ENCODE data around the gene RNF215. TPM values are rescaled to one million over a fixed set of nuclear protein-coding genes. Genes with fewer than 3 reads are reported as not detected.
"Not testable (repeated sequence)": the region's sequence is repeated elsewhere in the genome, so short reads cannot be mapped to it uniquely, and the experiment has no call there.

Gene RNF215
- total RNA-seq, 2 donors from 2014 or later, result 10.7 to 18.4 TPM

DNA sequence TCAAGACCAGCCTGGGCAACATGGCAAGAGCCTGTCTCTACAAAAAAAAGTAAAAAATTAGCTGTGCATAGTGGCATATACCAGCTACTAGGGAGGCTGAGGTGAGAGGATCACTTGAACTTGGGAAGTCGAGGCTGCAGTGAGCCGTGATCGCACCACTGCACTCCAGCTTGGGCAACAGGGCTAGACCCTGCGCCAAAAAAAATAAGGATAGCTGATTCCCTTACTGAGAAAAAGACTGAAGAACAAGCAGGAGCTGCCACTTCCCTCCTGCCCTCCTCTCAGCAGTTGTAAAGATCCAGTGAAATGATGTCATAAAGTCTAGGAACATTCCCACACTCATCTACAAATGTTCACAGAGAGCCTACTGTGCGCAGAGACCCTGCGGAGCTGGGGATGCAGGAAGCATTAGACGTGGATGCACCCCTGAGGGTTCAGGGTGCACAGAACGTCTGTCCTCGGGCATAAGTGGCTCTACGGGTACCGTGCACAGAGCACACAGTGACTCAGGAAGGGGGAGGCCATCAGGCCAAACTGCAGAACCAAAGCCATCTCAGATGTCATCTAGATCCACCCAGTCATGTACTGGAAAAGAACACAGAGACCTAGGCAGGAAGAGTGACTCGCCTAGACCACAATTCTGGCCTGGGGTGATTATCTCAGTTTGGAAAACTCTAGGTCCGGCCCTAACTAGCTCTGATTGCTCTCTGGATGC is 21.3 kb upstream of the RNF215 start:
- peak; percentile 85 for ATAC-seq (replicated peaks)
- Mint-ChIP-seq H3K27ac (no peak overlapping the region), H3K9me3 (no peaks in the 10 kb centered on the region), H3K4me1 (peaks cover 5% of the 10 kb centered on the region), H3K4me3 (no peak overlapping the region), H3K27me3 (no peaks in the 10 kb centered on the region), H3K36me3 (ENCODE audit: low read depth) (peaks cover 78% of the 10 kb centered on the region)

DNA sequence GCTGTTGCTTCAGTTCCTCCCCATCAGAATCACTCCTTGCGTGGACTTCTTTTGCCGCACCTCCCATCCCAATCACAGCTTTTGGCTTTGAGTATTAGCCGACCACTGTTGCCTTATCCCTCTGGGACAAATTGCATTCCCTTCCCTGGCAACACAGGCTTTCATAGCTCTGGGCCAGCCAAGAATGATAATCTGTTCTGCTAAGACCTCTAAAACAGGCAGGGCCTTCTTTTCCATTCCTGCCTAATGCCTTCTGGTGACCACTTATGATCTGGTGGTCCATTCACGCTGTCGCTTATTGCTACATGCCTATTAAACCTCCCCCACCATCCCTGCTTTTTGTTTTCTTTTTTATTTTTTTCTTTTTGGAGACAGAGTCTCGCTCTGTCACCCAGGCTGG is 19.2 kb upstream of the RNF215 start:
- H3K4me1 Mint-ChIP-seq, result no peaks in the 10 kb centered on the region
- H3K27me3 Mint-ChIP-seq, result no peaks in the 10 kb centered on the region
- no peak for ATAC-seq (replicated peaks)
- no peaks in the 10 kb centered on the region for H3K9me3 Mint-ChIP-seq
- H3K4me3 Mint-ChIP-seq, result no peak overlapping the region
- no peak overlapping the region for H3K27ac Mint-ChIP-seq
- H3K36me3 Mint-ChIP-seq (ENCODE audit: low read depth), result peaks cover 72% of the 10 kb centered on the region

DNA sequence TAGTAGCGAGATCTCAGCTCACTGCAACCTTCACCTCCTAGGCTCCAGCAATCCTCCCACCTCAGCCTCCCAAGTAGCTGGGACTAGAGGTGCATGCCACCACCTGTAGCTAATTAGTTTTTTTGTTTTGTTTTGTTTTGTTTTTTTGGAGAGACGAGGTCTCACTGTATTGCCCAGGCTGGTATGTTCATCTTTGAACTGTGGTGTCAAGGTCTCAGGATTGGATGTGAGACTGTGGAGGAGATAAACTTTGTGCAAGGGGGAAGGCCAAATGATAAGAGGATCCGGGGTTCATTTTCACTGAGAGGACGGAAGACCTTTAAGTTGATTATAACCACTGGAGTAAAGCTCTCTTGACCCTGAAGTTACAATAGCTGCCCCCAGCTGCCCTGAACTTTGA is 18.5 kb upstream of the RNF215 start:
- Mint-ChIP-seq H3K27me3 (no peaks in the 10 kb centered on the region), H3K27ac (no peak overlapping the region), H3K4me1 (no peaks in the 10 kb centered on the region), H3K36me3 (ENCODE audit: low read depth) (peaks cover 65% of the 10 kb centered on the region), H3K4me3 (no peak overlapping the region), H3K9me3 (no peaks in the 10 kb centered on the region)
- no peak for ATAC-seq (replicated peaks)

DNA sequence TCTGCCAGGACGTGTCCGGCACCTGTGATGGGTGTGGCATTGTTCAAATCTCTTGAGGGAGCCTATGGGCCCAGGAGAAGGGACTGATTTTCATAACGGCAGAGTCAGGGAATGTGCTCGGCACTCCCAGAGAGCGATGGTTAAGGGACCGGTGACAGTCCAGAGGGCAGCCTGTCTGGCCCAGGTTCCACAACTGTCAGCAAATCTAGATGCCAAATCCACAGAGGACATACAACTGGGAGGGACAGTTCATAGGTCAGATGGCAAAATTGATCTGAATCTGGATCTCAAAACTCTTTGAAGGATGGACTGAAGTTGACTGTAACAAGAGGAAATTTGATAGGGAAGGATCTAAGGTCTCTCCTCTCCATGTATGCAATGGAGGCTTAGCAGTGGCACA is 17.1 kb upstream of the RNF215 start:
- ATAC-seq (replicated peaks), result no peak
- H3K9me3 Mint-ChIP-seq, result no peaks in the 10 kb centered on the region
- no peak overlapping the region for H3K4me3 Mint-ChIP-seq
- H3K4me1 Mint-ChIP-seq, result no peaks in the 10 kb centered on the region
- H3K27me3 Mint-ChIP-seq, result no peaks in the 10 kb centered on the region
- peak overlapping the region; percentile 13 for H3K27ac Mint-ChIP-seq
- peaks cover 59% of the 10 kb centered on the region for H3K36me3 Mint-ChIP-seq (ENCODE audit: low read depth)

DNA sequence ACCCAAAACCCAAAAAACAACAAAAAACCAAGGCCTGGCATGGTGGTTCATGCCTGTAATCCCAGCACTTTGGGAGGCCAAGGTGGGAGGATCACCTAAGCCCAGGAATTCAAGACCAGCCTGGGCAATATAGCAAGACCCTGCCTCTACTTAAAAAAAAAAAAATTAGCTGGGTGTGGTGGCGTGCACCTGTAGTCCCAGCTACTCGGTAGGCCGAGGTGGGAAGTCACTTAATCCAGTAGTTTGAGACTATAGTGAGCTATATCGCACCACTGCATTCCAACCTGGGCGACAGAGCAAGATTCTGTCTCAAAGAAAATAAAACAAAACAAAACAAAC is 15.5 kb upstream of the RNF215 start:
- peaks cover 60% of the 10 kb centered on the region for H3K36me3 Mint-ChIP-seq (ENCODE audit: low read depth)
- peaks cover 13% of the 10 kb centered on the region for H3K4me1 Mint-ChIP-seq
- not testable (repeated sequence) for ATAC-seq (replicated peaks); H3K9me3 Mint-ChIP-seq; H3K27me3 Mint-ChIP-seq; H3K27ac Mint-ChIP-seq; H3K4me3 Mint-ChIP-seq

DNA sequence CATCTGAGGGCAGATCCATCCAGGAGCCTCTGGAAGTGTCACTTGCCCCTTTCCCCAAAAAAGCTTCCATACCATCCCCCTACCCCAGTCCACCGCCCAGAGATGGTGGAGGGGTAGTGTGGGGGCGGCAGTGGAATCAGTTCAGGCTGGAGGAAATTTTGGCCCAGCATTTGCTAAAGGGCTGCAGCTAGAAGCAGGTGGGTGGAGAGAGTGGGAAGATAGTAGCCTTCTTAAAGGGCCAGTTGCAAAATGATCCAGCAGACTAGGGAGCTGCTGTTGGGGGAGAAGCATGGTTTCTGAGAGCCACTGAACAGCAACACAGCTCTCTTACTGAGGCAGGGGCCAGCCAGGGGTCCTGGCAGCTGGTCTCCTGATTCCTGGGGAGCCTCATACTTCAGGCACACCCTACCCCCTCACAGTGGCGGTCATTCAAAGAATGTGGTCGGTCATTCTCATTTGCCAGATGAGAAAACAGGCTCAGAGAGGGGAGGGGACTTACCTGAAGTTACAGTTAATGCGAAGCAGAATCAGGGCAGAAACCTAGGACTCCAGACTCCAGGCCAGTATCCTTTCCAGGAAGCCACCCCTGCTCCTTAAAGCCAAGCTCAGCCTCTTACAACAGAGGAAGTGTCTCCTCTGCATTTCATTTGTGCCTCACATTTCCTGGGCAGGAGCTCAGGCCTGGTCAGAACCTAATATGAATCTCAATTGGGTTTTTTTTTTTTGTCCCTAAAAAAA is 15.0 kb upstream of the RNF215 start:
- peaks cover 60% of the 10 kb centered on the region for H3K36me3 Mint-ChIP-seq (ENCODE audit: low read depth)
- H3K27ac Mint-ChIP-seq, result peak overlapping the region; percentile 65

DNA sequence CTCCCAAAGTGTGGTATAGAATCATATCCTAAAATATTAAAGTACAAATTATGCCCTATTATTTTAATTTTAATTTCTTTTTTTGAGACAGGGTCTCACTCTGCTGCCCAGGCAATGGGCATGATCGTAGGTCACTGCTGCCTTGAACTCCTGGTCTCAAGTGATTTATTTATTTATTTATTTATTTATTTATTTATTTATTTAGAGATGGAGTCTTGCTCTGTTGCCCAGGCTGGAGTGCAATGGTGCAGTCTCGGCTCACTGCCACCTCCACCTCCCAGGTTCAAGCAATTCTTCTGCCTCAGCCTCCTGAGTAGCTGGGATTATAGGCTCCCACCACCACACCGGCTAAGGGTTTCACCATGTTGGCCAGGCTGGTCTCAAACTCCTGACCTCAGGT is 13.8 kb upstream of the RNF215 start:
- ATAC-seq (replicated peaks); H3K27ac Mint-ChIP-seq; H3K4me3 Mint-ChIP-seq; H3K27me3 Mint-ChIP-seq; H3K9me3 Mint-ChIP-seq: not testable (repeated sequence)
- Mint-ChIP-seq H3K4me1 (peaks cover 13% of the 10 kb centered on the region), H3K36me3 (ENCODE audit: low read depth) (peaks cover 54% of the 10 kb centered on the region)

More for the DNA sequence above, 15.0 kb upstream of the RNF215 start:
- Mint-ChIP-seq H3K9me3 (no peaks in the 10 kb centered on the region), H3K27me3 (no peaks in the 10 kb centered on the region), H3K4me3 (no peak overlapping the region), H3K4me1 (peaks cover 13% of the 10 kb centered on the region)
- ATAC-seq (replicated peaks), result no peak

DNA sequence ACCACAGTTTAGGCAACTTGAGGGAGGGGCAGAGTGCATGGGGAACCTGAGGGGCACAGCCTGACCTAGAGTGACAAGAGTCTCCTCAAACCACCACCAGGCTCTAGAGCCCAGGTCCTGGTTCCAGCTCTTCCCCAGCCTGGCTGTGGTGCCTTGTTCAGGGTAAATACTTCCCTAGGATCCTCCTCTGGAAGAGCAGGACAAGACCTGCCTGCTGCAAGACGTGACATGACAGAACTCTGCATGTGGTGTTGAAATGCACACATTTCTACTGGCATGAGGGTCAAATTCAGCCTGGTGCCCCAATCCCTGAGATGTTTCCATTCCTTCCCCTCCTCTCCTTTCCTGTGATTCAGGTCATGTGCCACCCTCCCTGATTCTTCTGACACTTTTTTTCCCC is 12.9 kb upstream of the RNF215 start:
- Mint-ChIP-seq H3K9me3 (no peaks in the 10 kb centered on the region), H3K4me1 (peaks cover 13% of the 10 kb centered on the region), H3K36me3 (ENCODE audit: low read depth) (peaks cover 46% of the 10 kb centered on the region), H3K27me3 (no peaks in the 10 kb centered on the region), H3K4me3 (no peak overlapping the region), H3K27ac (no peak overlapping the region)
- no peak for ATAC-seq (replicated peaks)

DNA sequence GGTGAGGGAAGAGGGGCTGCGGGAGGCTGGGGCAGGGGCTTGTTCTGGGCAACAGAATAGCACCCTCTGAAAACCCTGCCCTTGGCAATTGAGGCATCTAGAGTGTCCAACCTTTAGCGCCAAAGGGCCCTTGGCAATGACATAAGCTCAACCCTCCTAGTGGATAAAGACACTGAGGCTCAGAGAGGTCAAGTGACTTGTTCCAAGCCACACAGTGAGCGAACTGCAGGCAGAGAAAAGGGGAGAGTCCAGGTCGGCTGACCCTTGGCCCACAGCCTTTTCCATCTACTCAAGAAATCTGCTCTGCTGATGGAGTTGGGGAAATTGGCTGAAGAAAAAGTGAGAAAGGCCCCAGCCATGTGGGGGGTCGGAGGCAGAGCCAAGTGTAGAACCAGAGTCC is 12.5 kb upstream of the RNF215 start:
- no peak for ATAC-seq (replicated peaks)
- H3K36me3 Mint-ChIP-seq (ENCODE audit: low read depth), result peaks cover 46% of the 10 kb centered on the region

DNA sequence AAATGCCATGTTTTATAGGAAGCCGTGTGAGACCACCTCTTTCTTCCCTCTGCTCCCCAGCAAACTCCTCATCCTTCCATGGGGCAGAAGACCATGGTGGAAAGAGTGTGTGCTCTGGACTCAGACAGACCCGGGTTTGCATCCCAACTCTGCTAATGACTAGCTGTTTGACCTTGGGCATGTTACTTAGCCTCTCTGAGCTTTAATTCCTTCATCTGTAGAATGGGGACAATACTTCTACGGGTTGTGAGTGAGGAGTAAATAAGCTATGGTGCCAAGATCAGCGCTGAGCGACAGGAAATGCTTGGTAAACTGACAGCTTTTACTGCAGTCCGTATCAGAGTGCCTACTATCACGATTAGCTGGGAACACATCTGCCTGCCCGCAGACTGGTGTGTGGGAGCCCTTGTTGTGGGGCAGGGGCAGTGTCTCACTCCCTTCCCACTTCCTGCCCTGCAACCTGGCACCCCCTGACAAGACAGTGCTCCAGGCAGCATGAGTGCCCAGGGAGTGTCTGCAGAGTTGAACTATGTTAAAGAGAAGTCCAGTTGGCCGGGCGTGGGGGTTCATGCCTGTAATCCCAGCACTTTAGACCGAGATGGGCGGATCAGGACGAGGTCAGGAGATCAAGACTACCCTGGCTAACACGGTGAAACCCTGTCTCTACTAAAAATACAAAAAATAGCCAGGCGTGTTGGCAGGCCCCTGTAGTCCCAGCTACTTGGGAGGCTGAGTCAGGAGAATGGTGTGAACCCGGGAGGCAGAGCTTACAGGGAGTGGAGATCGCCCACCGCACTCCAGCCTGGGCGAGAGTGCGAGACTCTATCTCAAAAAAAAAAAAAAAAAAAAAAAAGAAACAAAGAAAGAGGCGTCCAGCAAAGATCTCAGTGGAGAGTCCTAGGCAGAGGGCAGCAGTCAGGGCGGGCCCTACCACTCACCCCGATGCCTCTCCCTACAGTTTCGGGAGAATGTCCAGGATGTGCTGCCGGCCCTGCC is 11.8 kb upstream of the RNF215 start:
- peaks cover 13% of the 10 kb centered on the region for H3K4me1 Mint-ChIP-seq
- H3K4me3 Mint-ChIP-seq, result peak overlapping the region; percentile 90
- H3K27me3 Mint-ChIP-seq, result no peaks in the 10 kb centered on the region
- H3K36me3 Mint-ChIP-seq (ENCODE audit: low read depth), result peaks cover 46% of the 10 kb centered on the region
- peak overlapping the region; percentile 76 for H3K27ac Mint-ChIP-seq
- H3K9me3 Mint-ChIP-seq, result no peaks in the 10 kb centered on the region
- no peak for ATAC-seq (replicated peaks)

More for the DNA sequence above, 12.5 kb upstream of the RNF215 start:
- Mint-ChIP-seq H3K4me3 (no peak overlapping the region), H3K9me3 (no peaks in the 10 kb centered on the region), H3K27ac (no peak overlapping the region), H3K4me1 (peaks cover 13% of the 10 kb centered on the region), H3K27me3 (no peaks in the 10 kb centered on the region)

DNA sequence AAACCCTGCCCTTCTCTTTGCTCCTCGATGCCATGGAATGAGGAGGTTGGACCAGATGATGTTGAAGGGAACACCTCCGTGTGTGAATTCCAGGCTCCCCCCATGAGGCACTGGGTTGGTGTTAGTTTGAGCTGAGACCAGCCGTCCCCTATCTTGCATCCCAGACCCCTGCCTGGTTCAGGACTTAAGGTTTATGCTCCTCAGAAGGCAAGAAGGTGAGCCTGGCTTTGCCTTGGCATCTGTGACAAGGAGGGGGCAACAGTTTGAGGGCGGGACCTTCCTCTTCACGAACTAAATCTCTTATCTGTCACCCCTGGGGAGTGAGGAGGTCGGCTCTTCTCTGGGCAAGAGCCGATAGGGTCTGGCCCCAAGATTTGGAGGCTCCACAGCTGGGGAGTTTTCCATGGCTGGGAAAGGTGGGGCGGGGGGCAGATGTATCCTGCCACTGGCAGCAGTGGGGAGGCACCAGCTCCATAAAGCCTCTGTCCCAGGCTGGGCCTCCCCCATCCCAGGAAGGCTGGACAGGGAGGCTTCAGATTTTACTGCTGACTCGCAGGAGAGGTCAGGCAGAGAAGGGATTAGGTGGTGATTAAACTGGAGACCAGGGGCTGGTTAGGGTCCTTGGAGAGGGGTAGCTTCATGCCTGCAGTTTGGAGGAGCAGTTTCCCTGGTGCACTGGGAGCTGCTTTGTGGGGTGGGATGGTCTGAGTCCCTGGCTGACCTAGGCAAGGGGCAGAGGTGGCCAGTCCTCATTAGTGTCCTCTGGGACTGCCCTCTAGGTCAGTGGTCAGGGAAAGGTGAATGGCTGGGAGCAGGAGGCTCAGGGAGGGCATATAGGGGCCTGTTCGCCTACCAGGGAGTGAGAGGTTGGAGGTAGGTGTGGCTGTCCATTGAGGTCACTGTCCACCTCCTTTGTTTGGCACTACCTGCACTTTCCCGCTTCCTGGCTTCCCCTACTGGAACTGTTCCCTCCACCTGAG is 10.7 kb upstream of the RNF215 start:
- Mint-ChIP-seq H3K27ac (peak overlapping the region; percentile 76), H3K9me3 (no peaks in the 10 kb centered on the region), H3K36me3 (ENCODE audit: low read depth) (peaks cover 42% of the 10 kb centered on the region), H3K27me3 (no peaks in the 10 kb centered on the region), H3K4me3 (peak overlapping the region; percentile 90), H3K4me1 (peaks cover 13% of the 10 kb centered on the region)
- ATAC-seq (replicated peaks), result no peak

DNA sequence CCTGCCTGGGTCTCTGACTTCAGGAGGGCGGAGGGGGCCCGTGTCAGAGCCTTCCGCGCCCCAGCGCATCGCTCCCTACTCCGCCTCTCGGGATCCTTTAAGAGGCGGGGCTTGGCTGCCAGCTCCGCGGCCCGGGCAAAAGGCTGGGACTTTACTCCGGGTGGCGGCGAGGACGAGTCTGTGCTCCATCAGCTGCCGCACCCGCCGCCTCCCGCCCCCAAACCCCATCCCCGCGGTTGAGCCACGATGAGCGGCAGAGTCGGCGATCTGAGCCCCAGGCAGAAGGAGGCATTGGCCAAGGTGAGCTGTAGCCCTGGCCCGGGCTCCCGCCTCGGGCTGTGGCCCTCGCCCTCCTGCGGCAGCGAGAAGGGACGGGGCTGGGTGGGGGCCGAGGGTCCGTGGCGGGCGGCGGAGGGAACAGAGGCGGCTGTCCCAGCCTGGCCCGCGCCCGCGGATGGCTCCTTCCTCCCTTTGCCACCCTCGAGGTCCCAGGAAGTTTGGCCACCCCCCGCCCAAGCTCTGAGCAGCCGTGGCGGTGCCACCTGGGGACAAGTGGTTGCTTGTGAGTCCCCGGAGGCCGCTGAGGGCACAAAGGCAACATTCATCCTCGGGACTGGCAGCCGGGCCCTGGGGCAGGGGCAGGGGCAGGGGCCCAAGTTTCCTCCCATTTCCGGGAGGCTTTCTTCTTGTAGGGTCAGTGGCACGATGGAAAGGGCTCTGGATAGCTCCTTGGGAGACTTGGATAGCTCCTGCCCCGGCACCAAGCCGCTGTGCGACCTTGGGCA is 9.9 kb upstream of the RNF215 start, which contains the start of gene SEC14L2:
Gene SEC14L2, plus strand, starts transcription at position 148 of the 785 bp plus-strand sequence. Its CDS starts 99 bp downstream, at position 247.
- Mint-ChIP-seq H3K4me3 (peak within 1 kb of the TSS; percentile 90), H3K36me3 (ENCODE audit: low read depth) (peaks cover 37% of the 10 kb centered on the region), H3K9me3 (no peaks in the 10 kb centered on the region), H3K4me1 (peaks cover 13% of the 10 kb centered on the region), H3K27ac (peak within 1 kb of the TSS; percentile 84), H3K27me3 (no peaks in the 10 kb centered on the region)
- peak; percentile 96 for ATAC-seq (replicated peaks)

DNA sequence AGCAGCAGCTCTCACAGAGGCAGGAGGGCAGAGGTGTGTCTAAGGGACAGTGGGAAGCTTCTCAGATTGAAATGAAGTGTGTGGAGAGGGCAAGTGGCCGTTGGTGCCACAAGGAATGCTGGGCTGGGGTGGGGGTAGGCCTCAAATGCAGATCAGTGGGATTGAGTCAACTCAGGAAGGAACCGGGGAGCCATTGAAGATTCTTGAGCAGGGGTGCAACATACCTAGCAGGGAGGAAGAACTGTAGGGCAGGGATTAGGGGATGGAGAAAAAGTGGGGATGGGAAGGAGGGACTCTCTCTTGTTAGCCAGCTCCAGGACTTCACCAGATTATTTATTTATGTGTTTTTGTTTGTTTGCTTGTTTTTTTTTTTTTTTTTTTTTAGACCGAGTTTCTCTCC is 6.7 kb upstream of the RNF215 start:
- H3K36me3 Mint-ChIP-seq (ENCODE audit: low read depth), result peaks cover 19% of the 10 kb centered on the region
- H3K4me1 Mint-ChIP-seq, result peaks cover 19% of the 10 kb centered on the region
- peak overlapping the region; percentile 6 for H3K27ac Mint-ChIP-seq
- ATAC-seq (replicated peaks), result no peak
- no peaks in the 10 kb centered on the region for H3K9me3 Mint-ChIP-seq
- H3K4me3 Mint-ChIP-seq, result no peak overlapping the region
- no peaks in the 10 kb centered on the region for H3K27me3 Mint-ChIP-seq
